Fibroblast of mammary gland (primary cell): ENCODE data around the gene COG5.

ENCODE experiments used
- DNase-seq: peaks from one replicate; pipeline ENCODE4 v3.0.0-alpha.2; 2010; ENCODE audit warnings: low read depth
- H3K4me3 ChIP-seq: 2 replicates; pipeline ENCODE4 v1.5.1; 2011; ENCODE audit warnings: low read depth, mild to moderate bottlenecking, low read length, moderate library complexity; ENCODE audit not compliant: control insufficient read depth
- CTCF ChIP-seq: conservative IDR thresholded peaks from 2 replicates; pipeline ENCODE4 v1.5.1; 2011; ENCODE audit warnings: low read depth, low read length, inconsistent platforms; ENCODE audit not compliant: control insufficient read depth, insufficient read depth

COG5 gene

GRCh38 chr7:107277331-107277730 lies 286.4 kb downstream of the COG5 start:
- no peak for TF ChIP-seq CTCF
- peak; percentile 7 for DNase-seq
- H3K4me3 ChIP-seq: no peak overlapping the region

GRCh38 chr7:107276220-107276827 lies 287.4 kb downstream of the COG5 start:
- DNase-seq: no peak
- no peak for TF ChIP-seq CTCF

GRCh38 chr7:107274506-107274905 lies 289.2 kb downstream of the COG5 start:
- TF ChIP-seq CTCF: no peak
- peak; percentile 7 for DNase-seq
- H3K4me3 ChIP-seq: no peak overlapping the region

More at GRCh38 chr7:107276220-107276827, 287.4 kb downstream of the COG5 start:
- no peak overlapping the region for H3K4me3 ChIP-seq

GRCh38 chr7:107269790-107270189 lies 293.9 kb downstream of the COG5 start:
- no peak overlapping the region for H3K4me3 ChIP-seq
- TF ChIP-seq CTCF: no peak
- no peak for DNase-seq

GRCh38 chr7:107268594-107268993 lies 295.1 kb downstream of the COG5 start:
- no peak for TF ChIP-seq CTCF
- H3K4me3 ChIP-seq: no peak overlapping the region
- DNase-seq: no peak

- no peak for DNase-seq
- TF ChIP-seq CTCF: no peak
- H3K4me3 ChIP-seq: no peak overlapping the region
Measured at GRCh38 chr7:107267138-107267537, 296.6 kb downstream of the COG5 start.

- DNase-seq: no peak
- no peak for TF ChIP-seq CTCF
Measured at GRCh38 chr7:107264723-107265122, 299.0 kb downstream of the COG5 start.

More at GRCh38 chr7:107264723-107265122, 299.0 kb downstream of the COG5 start:
- no peak overlapping the region for H3K4me3 ChIP-seq
